Stomach (tissue), 9 donors: Measurements from ENCODE around the gene PDGFD. TPM values are rescaled to one million over a fixed set of nuclear protein-coding genes. Genes with fewer than 3 reads are reported as not detected.

Source experiments
- DNase-seq, 2 donors: peaks; one replicate each; pipeline versions ENCODE4 v3.0.0 to v3.0.0-alpha.2; 2013 to 2019
- H3K27ac ChIP-seq, 5 donors: fragments of 200-600 bp in 4 of 5; sonication (generic) in 4 of 5; one replicate each; pipeline ENCODE4 v1.5.1; 2013 to 2019; ENCODE audit warnings: mild to moderate bottlenecking in 1 of 5, moderate library complexity in 1 of 5
- H3K27me3 ChIP-seq, 3 donors: fragments of 200-600 bp; sonication (generic); one replicate each; pipeline ENCODE4 v1.5.1; 2017 to 2019; ENCODE audit warnings: mixed run types in 1 of 3
- H3K36me3 ChIP-seq, 4 donors: fragments of 200-600 bp; sonication (generic); 1 replicate in 3 of 4; 2 replicates in 1 of 4; pipeline ENCODE4 v1.5.1; 2016 to 2019
- H3K4me1 ChIP-seq, 4 donors: fragments of 200-600 bp; sonication (generic); one replicate each; pipeline ENCODE4 v1.5.1; 2016 to 2019
- H3K4me3 ChIP-seq, 4 donors: fragments of 200-600 bp; sonication (generic) in 3 of 4; one replicate each; pipeline ENCODE4 v1.5.1; 2016 to 2019; ENCODE audit warnings: mild to moderate bottlenecking in 1 of 4
- H3K9me3 ChIP-seq, 4 donors: fragments of 200-600 bp; sonication (generic); one replicate each; pipeline ENCODE4 v1.5.1; 2016 to 2019
- EP300 ChIP-seq: sonication (generic); formaldehyde crosslinking; IDR thresholded peaks from one replicate; pipeline ENCODE4 v1.6.1; 2017; ENCODE audit warnings: antibody characterized with exemption
- POLR2A ChIP-seq, 4 donors: fragments of 450-650 bp; IDR thresholded peaks; one replicate each; pipeline ENCODE4 v1.6.1; 2016; ENCODE audit warnings: antibody characterized with exemption in 4 of 4, control low read depth in 2 of 4, mild to moderate bottlenecking in 1 of 4, moderate library complexity in 1 of 4
- POLR2AphosphoS5 ChIP-seq, 3 donors: sonication (generic); formaldehyde crosslinking; IDR thresholded peaks; one replicate each; pipeline ENCODE4 v1.6.1; 2016; ENCODE audit warnings: antibody characterized with exemption in 3 of 3
- WGBS, 5 donors: extraction: QIAGEN DNeasy Blood & Tissue Kit in 3 of 5; methylation state at CpG; one replicate each; pipeline versions ENCODE4 v1.1.5 to v1.1.7; 2013 to 2018; 5-methylcytosine and 5-hydroxymethylcytosine counted together
- intact Hi-C: fragments of 100-400 bp; cut with DNase I; formaldehyde crosslinking; loops from one replicate; pipeline ENCODE4 v1.15.1; 2023; ENCODE audit warnings: low total_unique reads
- polyA plus RNA-seq, 3 donors: library from polyadenylated mRNA; stranded (reverse); fragments of 200-250 nt; gene quantifications; one replicate each; pipeline ENCODE4 v1.2.3, GENCODE V29; 2013
- total RNA-seq, 5 donors: library from RNA; depleted of rRNA; stranded (reverse); fragments of >200 nt; gene quantifications; one replicate each; pipeline versions ENCODE4 v1.1.0 to v1.2.3, GENCODE V29; 2014 to 2016
- TF ChIP-seq, protein P1 (sequence below), 7 experiments: fragments of 450-650 bp in 4 of 7; fragments of 200-600 bp in 3 of 7; sonication (generic) in 3 of 7; IDR thresholded peaks; one replicate each; pipeline ENCODE4 v1.5.1; 2016 to 2019; ENCODE audit warnings: antibody characterized with exemption in 7 of 7, control low read depth in 2 of 7, mild to moderate bottlenecking in 1 of 7
- donor health status: healthy with polysubstance abuse.
- donor health status: Bipolar disorder and iron deficiency.
- donor health status: healthy.

The PDGFD gene
- total and polyA plus RNA-seq, 8 donors, result 2.4 to 41.5 (median 9.0) TPM; not detected in 1

GRCh38 chr11:103893371-103893770, 270.6 kb downstream of the PDGFD start:
- Histone ChIP-seq H3K27ac (no peak overlapping the region), H3K9me3 (peaks cover 0 to 9% (median 5%) of the 10 kb centered on the region in 4 donors), H3K27me3 (no peaks in the 10 kb centered on the region), H3K36me3 (no peaks in the 10 kb centered on the region), H3K4me1 (no peaks in the 10 kb centered on the region), H3K4me3 (no peak overlapping the region)
- no peak for DNase-seq
- WGBS, 5 donors, result 89 to 97% (median 96%) methylated on average over 2 of the region's 2 CpGs
- intact Hi-C loops, result no loop called here
- TF ChIP-seq, protein P1, sequence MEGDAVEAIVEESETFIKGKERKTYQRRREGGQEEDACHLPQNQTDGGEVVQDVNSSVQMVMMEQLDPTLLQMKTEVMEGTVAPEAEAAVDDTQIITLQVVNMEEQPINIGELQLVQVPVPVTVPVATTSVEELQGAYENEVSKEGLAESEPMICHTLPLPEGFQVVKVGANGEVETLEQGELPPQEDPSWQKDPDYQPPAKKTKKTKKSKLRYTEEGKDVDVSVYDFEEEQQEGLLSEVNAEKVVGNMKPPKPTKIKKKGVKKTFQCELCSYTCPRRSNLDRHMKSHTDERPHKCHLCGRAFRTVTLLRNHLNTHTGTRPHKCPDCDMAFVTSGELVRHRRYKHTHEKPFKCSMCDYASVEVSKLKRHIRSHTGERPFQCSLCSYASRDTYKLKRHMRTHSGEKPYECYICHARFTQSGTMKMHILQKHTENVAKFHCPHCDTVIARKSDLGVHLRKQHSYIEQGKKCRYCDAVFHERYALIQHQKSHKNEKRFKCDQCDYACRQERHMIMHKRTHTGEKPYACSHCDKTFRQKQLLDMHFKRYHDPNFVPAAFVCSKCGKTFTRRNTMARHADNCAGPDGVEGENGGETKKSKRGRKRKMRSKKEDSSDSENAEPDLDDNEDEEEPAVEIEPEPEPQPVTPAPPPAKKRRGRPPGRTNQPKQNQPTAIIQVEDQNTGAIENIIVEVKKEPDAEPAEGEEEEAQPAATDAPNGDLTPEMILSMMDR (IDR thresholded peaks at IDR 0.05), result no peak
- TF ChIP-seq POLR2A (IDR thresholded peaks at IDR 0.05), result no peak
- TF ChIP-seq EP300, result no peak
- TF ChIP-seq POLR2AphosphoS5 (IDR thresholded peaks at IDR 0.05), result no peak

DNA sequence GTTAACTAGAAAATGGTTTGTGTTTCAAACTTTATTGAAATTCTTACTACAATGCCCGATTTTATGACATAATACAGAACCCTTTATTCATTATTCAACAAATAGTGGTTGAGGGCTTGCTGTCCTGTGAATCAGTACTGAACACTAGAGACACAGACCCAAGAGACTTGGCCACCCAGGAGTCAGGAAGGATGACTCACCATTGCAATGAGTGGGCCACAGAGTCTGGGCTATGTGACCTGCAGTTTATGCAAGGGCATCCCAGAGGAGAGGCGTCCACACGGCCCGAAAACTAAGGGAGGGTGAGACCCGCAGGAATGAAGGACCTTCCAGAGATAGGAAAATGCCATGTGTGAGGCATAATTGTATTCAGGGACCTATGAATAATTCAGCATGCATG, 271.3 kb downstream of the PDGFD start:
- 74 to 88% (median 85%) methylated on average over 5 of the region's 5 CpGs for WGBS, 5 donors
- Histone ChIP-seq H3K4me1 (no peaks in the 10 kb centered on the region), H3K27me3 (no peaks in the 10 kb centered on the region), H3K4me3 (no peak overlapping the region), H3K27ac (no peak overlapping the region), H3K36me3 (no peaks in the 10 kb centered on the region), H3K9me3 (peaks cover 0 to 9% (median 5%) of the 10 kb centered on the region in 4 donors)
- intact Hi-C loops, result no loop called here
- DNase-seq, result no peak
- TF ChIP-seq, protein P1 (IDR thresholded peaks at IDR 0.05), result no peak
- TF ChIP-seq POLR2A (IDR thresholded peaks at IDR 0.05) (no peak), EP300 (no peak), POLR2AphosphoS5 (IDR thresholded peaks at IDR 0.05) (no peak)

- intact Hi-C loops, result no loop called here
Observed at GRCh38 chr11:103890654-103891053, 273.3 kb downstream of the PDGFD start.

DNA sequence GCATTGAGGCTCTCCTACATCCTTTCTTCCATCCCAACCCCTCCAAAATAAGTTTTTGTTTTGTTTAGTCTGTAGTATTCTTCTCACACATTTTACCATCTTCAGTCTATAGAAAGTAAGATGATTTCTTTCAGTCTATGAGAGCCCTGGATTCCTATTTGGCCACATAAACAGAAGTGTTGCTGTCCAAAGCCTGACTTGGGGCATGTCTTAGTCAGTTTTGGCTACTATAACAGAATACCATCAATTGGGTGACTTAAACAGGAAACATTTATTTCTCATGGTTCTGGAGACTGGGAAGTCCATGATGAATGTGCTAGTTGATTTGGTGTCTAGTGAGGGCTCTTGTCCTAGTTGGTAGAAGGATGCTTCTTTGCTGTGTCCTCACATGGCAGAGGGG, 274.3 kb downstream of the PDGFD start:
- no peak overlapping the region for H3K4me3 ChIP-seq
- no peaks in the 10 kb centered on the region for H3K27me3 ChIP-seq
- H3K36me3 ChIP-seq, result no peaks in the 10 kb centered on the region
- TF ChIP-seq, protein P1 (IDR thresholded peaks at IDR 0.05), result no peak
- TF ChIP-seq EP300, result no peak
- no peak for TF ChIP-seq POLR2AphosphoS5 (IDR thresholded peaks at IDR 0.05)
- no peak for TF ChIP-seq POLR2A (IDR thresholded peaks at IDR 0.05)
- peaks cover 0 to 9% (median 5%) of the 10 kb centered on the region in 4 donors for H3K9me3 ChIP-seq
- intact Hi-C loops, result no loop called here
- no peak overlapping the region for H3K27ac ChIP-seq
- DNase-seq, result no peak
- H3K4me1 ChIP-seq, result peaks cover 0 to 8% (median 0%) of the 10 kb centered on the region in 4 donors

More at GRCh38 chr11:103890654-103891053, 273.3 kb downstream of the PDGFD start:
- no peak overlapping the region for H3K27ac ChIP-seq
- 93 to 98% (median 96%) methylated on average over 1 of the region's 1 CpG for WGBS, 5 donors
- H3K4me3 ChIP-seq, result no peak overlapping the region
- TF ChIP-seq, protein P1 (IDR thresholded peaks at IDR 0.05), result no peak
- TF ChIP-seq POLR2AphosphoS5 (IDR thresholded peaks at IDR 0.05), result no peak
- TF ChIP-seq POLR2A (IDR thresholded peaks at IDR 0.05), result no peak
- TF ChIP-seq EP300, result no peak
- H3K4me1 ChIP-seq, result peaks cover 0 to 8% (median 0%) of the 10 kb centered on the region in 4 donors
- no peaks in the 10 kb centered on the region for H3K36me3 ChIP-seq
- H3K27me3 ChIP-seq, result no peaks in the 10 kb centered on the region
- H3K9me3 ChIP-seq, result peaks cover 0 to 9% (median 5%) of the 10 kb centered on the region in 4 donors
- no peak for DNase-seq
